Stimulated activated CD8-positive, alpha-beta memory T cell treated with anti-CD3 and anti-CD28 coated beads, Interleukin-2, amount 100 ng/mL, for 48 hours (primary cell): ENCODE measurements around the gene FAM124A.

ENCODE experiments used
- DNase-seq, 2 donors: peaks; one replicate each; pipeline ENCODE4 v3.0.0-alpha.2; 2020; ENCODE audit warnings: low read depth in 2 of 2

Gene FAM124A

DNA sequence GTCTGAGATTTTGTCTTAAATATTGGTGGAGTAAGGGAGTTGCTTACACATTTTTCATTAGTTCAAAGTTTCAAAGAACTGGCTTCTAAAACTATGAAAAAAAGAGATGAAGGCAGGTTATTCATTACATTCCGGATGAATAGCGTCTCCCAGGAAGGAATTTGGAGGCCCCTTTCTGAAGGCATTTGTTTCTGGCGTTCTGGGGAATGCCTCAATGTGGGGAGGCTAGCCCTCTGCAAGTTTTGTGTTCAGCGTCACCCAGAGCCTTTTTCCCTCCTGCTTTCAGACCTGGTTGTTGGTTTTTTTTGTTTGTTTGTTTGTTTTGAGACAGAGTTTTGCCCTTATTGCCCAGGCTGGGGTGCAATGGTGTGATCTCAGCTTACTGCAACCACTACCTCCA, 21.0 kb downstream of the FAM124A start:
- DNase-seq: no peak

DNA sequence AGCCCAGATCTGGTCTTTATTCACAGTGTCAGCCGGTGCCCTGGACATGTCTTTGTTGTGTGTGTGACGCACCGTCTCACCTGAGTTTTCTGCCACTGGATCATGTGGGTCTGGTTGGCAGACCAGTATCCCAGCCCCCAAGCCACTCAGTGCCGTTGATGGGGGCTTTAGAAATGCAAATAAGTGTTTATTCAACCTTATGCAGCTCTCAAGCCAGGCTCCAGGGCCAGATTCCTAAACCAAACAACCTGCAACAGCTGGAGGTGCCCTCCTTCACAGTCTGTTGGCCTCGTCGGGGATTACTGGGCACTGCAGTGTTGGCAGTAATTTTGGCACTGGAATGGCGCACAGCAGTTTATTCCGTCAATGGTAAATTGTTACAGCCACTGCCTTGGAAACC, 21.6 kb downstream of the FAM124A start:
- DNase-seq: no peak

DNA sequence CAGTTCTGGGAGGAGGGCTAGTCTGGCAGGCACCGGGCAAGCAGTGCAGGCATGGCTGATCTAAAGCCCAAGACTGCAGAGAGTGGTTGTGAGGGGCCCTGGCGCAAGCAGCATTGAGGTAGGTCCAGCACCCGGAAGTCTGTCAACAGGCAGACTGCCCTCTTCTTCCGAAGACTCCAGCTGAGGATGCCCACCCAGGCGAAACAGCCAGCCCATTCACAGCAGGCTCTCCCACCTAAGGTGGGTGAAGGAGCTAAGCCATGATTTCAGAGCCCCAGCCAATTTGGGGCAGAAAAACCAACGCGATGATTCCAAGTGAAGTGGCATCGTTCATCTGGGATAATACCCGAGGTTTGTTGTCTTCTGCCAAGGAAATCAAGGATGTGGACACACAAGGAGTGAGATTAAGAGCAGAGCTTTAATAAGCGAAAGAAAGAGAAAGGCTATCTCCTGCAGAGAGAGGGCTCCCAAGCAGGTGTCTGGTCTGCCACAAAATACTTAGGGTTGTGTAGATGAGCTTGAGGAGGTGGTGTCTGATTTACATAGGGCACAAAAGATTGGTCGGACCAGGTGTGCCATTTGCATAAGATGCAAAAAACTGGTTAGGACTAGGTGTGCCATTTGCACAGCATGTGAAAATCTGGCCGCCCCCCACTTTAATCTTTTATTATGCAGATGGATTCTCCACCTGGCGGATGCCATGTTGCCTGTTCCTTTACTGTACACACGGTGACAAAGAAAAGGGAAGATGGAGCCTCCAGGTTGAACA, 22.6 kb downstream of the FAM124A start:
- no peak for DNase-seq

DNA sequence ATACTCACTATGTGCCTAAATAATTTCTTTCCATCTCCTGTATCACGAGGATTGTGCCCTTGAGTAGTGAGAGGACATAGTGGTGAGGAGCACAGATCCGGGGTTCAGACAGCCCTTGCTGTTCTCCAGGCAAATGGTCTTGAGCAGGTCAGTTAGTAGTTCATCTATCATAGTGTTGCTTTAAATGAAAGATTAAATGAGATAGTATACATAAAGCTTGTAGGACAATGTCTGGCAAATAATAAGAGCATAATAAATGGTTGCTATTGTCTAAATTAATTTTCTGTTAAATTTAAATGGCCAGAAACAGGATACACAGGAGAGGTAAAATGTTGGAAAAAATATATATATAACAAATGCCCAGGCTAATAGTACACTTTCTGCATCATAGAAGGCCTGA, 23.4 kb downstream of the FAM124A start:
- no peak for DNase-seq

GRCh38 chr13:51246025-51246417, 23.8 kb downstream of the FAM124A start:
- DNase-seq: no peak

DNA sequence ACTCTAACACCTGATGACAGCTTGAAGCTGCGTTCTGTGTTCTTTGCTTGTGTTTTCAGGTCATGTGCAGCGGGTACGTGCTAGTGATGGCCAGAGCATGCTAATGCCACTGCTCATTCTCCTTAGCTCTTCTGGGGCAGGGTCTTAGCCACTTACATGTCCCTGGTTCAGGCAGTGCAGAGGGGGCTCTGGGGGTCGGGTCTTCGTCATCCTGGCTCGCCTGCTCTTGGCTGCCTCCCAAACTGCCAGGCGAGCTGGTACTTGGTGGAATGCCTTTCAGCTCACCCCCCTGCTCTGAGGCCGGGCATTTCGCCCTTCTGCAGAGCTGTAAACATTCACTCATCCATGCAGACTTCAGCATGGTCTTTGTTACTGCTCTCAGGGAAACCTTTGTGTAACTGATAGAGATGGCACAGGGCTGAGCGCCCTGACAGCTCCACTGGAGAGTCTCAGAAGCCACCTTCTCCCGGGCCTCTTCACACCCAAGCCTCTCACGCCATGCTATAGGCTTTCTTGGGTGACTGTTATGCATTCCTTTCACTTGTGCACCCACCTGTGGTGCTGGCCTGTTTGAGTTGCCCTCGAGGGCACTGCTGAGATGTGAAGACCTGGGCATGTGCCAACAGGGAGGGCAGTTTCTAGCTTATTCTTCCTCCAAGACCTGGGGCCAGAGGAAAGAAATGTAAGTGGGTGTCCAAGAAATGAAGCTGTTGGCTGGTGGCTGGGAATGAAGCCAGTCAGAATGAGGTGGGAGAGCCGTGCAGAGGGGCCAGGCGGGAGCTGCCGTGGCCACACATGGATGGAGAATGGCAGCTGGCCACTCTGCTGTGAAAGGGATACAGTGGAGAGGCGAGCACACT, 24.4 kb downstream of the FAM124A start:
- DNase-seq: no peak

GRCh38 chr13:51249255-51249654, 27.1 kb downstream of the FAM124A start:
- no peak for DNase-seq

- no peak for DNase-seq
These were observed 27.9 kb downstream of the FAM124A start for GRCh38 chr13:51249770-51250741.

DNA sequence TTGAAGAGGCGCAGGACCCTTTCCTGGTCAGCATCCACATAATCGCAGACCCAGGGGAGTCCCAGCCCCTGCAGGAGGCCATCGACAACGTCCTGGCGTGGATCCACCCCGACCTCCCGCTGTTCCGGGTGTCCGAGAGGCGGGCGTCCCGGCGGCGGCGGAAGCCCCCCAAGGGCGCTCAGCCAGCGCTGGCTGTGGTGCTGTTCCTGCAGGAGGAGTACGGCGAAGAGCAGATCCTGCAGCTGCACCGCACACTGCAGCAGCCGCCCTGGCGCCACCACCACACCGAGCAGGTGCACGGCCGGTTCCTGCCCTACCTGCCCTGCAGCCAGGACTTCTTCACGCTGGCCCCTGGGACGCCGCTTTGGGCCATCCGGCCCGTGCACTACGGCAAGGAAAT, 29.3 kb downstream of the FAM124A start:
- DNase-seq: no peak

GRCh38 chr13:51252954-51253532, 30.8 kb downstream of the FAM124A start:
- DNase-seq: no peak

- DNase-seq: no peak
These were observed 33.4 kb downstream of the FAM124A start for GRCh38 chr13:51255556-51255955.

- no peak for DNase-seq
These were observed 35.0 kb downstream of the FAM124A start for GRCh38 chr13:51257187-51257586.

GRCh38 chr13:51258612-51259548, 36.7 kb downstream of the FAM124A start:
- DNase-seq: no peak

DNA sequence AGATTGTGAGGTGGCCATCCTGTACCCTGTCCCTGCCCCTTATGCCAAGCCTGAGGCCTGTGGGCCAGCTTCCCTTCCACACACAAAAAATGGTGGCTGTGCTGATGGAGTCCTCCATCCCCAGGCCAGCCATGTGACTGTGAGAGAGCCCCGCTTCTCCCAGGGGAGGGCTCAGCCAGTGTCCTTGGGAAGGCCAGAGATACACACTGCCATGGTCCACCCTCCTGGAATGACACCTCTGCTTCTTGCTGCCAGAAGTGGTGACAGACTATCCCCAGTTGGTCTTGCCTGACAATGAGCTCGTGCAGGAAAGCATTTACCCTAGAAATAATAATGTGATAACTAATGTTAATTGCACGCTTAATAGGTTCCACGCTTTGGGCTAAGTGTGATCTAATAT, 38.0 kb downstream of the FAM124A start:
- no peak for DNase-seq

DNA sequence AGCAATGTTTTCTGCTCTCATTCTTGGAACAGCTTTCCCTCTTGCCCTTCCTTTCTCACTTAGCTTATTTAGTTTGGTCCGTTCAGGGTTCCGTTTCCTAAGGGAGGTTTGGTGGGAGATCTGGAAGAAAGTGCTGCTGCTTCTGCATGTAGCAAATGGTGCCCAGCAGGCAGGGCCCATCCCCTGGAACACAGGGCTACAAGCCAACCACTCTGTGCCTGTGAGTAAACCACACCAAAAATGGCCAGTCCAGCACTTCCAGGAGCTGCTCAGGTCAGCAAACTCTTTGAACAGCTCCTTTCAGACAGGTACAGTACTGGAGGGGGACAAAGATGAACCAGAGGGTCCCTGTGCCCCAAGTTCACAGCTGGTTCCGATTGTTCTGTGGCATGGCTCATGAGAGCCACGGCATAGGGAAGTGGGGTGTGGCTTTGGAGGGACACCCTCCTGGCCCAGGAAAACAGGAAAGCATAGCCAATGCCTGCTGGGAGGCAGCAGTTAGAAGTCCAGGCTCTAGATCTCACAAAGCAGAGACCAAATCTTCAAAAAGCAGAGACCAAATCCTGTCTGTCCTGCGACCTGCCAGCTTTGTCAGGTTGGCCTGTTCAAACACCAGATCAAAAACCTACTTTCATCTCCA, 39.5 kb downstream of the FAM124A start:
- no peak for DNase-seq

GRCh38 chr13:51262501-51263211, 40.5 kb downstream of the FAM124A start:
- DNase-seq: no peak

DNA sequence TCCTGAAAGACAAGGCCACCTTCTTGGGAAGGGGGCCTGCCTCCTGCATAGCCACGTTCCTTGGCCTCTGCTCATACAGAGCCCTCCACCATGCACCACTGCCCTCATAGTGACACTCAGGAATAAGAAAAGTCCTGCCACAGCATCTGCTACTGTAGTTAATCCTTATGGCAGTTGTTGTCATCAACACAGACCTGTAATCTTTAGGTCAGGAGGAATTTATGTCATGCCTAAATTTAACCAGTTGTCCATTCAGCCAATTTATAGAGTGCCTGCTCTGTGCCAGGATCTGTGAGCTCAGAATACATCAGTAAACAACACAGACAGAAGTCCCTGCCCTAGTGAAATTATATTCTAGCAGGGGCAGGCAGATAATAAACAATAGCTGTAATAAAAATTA, 44.4 kb downstream of the FAM124A start:
- no peak for DNase-seq

GRCh38 chr13:51267622-51268021, 45.4 kb downstream of the FAM124A start:
- no peak for DNase-seq

- no peak for DNase-seq
These were observed 46.8 kb downstream of the FAM124A start for GRCh38 chr13:51269039-51269438.
